GM23248 (cell line): ENCODE results near the gene ZBTB7C. TPM values are rescaled to one million over a fixed set of nuclear protein-coding genes. Genes with fewer than 3 reads are reported as not detected.

Source experiments
- DNase-seq: peaks from one replicate; pipeline ENCODE4 v3.0.0-alpha.2; 2015
- H2AFZ ChIP-seq: fragments of 200-600 bp; sonication (generic); 2 replicates; pipeline ENCODE4 v1.6.1; 2016; ENCODE audit warnings: antibody characterized with exemption
- H3F3A ChIP-seq: fragments of 200-600 bp; sonication (generic); 2 replicates; pipeline ENCODE4 v1.6.1; 2016; ENCODE audit warnings: mild to moderate bottlenecking, antibody characterized with exemption, mixed run types; ENCODE audit not compliant: insufficient read depth
- H3K27ac ChIP-seq: fragments of 200-600 bp; sonication (generic); 2 replicates; pipeline ENCODE4 v1.5.1; 2016; ENCODE audit warnings: mild to moderate bottlenecking
- H3K27me3 ChIP-seq: fragments of 200-600 bp; sonication (generic); replicated peaks from 2 replicates; pipeline ENCODE4 v1.6.1; 2016; ENCODE audit warnings: mild to moderate bottlenecking; ENCODE audit not compliant: insufficient read depth
- H3K36me3 ChIP-seq: fragments of 200-600 bp; sonication (generic); 2 replicates; pipeline ENCODE4 v1.6.1; 2016; ENCODE audit warnings: low read depth, mild to moderate bottlenecking
- H3K4me1 ChIP-seq: fragments of 200-600 bp; sonication (generic); 2 replicates; pipeline ENCODE4 v1.6.1; 2016; ENCODE audit warnings: mild to moderate bottlenecking; ENCODE audit not compliant: insufficient read depth
- H3K4me2 ChIP-seq: fragments of 200-600 bp; sonication (generic); one replicate; pipeline ENCODE4 v1.6.1; 2016; ENCODE audit warnings: mild to moderate bottlenecking; ENCODE audit not compliant: unreplicated experiment
- H3K4me3 ChIP-seq: fragments of 200-600 bp; sonication (generic); 2 replicates; pipeline ENCODE4 v1.5.1; 2016; ENCODE audit warnings: mild to moderate bottlenecking
- H3K79me2 ChIP-seq: fragments of 200-600 bp; sonication (generic); 2 replicates; pipeline ENCODE4 v1.6.1; 2016; ENCODE audit warnings: mild to moderate bottlenecking; ENCODE audit not compliant: insufficient read depth
- H3K9ac ChIP-seq: fragments of 200-600 bp; sonication (generic); 2 replicates; pipeline ENCODE4 v1.6.1; 2016; ENCODE audit warnings: mild to moderate bottlenecking
- H3K9me2 ChIP-seq: fragments of 200-600 bp; sonication (generic); 2 replicates; pipeline ENCODE4 v1.6.1; 2016; ENCODE audit warnings: mixed run types, mild to moderate bottlenecking, moderate library complexity; ENCODE audit not compliant: insufficient read depth
- H3K9me3 ChIP-seq: fragments of 200-600 bp; sonication (generic); one replicate; pipeline ENCODE4 v1.6.1; 2017; ENCODE audit warnings: low read depth
- H4K20me1 ChIP-seq: fragments of 200-600 bp; sonication (generic); 2 replicates; pipeline ENCODE4 v1.6.0; 2016; ENCODE audit not compliant: insufficient read depth
- EZH2 ChIP-seq: fragments of 200-600 bp; sonication (generic); IDR thresholded peaks from 2 replicates; pipeline ENCODE4 v1.6.1; 2018; ENCODE audit warnings: antibody characterized with exemption, mild to moderate bottlenecking; ENCODE audit not compliant: insufficient read depth, poor library complexity, severe bottlenecking
- EZH2phosphoT487 ChIP-seq: fragments of 200-600 bp; sonication (generic); IDR thresholded peaks from 2 replicates; pipeline ENCODE4 v1.6.1; 2018; ENCODE audit warnings: antibody characterized with exemption, moderate library complexity, mild to moderate bottlenecking, low read depth; ENCODE audit not compliant: insufficient read depth
- WGBS, 2 experiments: methylation state at CpG; one replicate each; pipeline ENCODE4 v1.1.6; 2015 to 2017; ENCODE audit warnings: low lambda C conversion rate in 2 of 2, low coverage in 1 of 2; ENCODE audit errors: missing lambda C conversion rate in 2 of 2; 5-methylcytosine and 5-hydroxymethylcytosine counted together
- in situ Hi-C: fragments of 300-500 bp; cut with MboI; formaldehyde crosslinking; loops from 2 replicates; pipeline ENCODE4 v1.15.0; 2020
- polyA plus RNA-seq: library from polyadenylated mRNA; unstranded; fragments of >200 nt; fragmentation: Nextera tagmentation; extraction: Ambion mirVana; gene quantifications from 2 replicates; pipeline ENCODE4 v1.2.1, GENCODE V29; 2016
- total RNA-seq: library from RNA; depleted of rRNA; stranded (reverse); fragments of >200 nt; shearing (Covaris generic); gene quantifications from 2 replicates; pipeline ENCODE4 v1.2.3, GENCODE V29; 2014

Gene ZBTB7C
- total and polyA plus RNA-seq, 2 experiments from 2014 or later = not detected

GRCh38 chr18:48404716-48405507 is 4.3 kb downstream of the ZBTB7C start:
- Histone ChIP-seq H3K79me2 (no peaks in the 10 kb centered on the region), H3K27me3 (peaks cover 30% of the 10 kb centered on the region), H3K4me3 (no peak overlapping the region), H3K4me1 (peaks cover 10% of the 10 kb centered on the region; the same call in 1 of the 2 replicates), H3K36me3 (no peaks in the 10 kb centered on the region), H3F3A (no peaks in the 10 kb centered on the region), H3K4me2 (peak overlapping the region; percentile 2), H4K20me1 (no peaks in the 10 kb centered on the region), H3K9me3 (no peaks in the 10 kb centered on the region), H3K9ac (no peak overlapping the region), H3K27ac (no peak overlapping the region), H3K9me2 (no peaks in the 10 kb centered on the region), H2AFZ (no peak overlapping the region)
- in situ Hi-C loops = no loop called here
- 31 to 32% methylated on average over 8 of the region's 8 CpGs for WGBS, 2 experiments
- peak; percentile 79 for DNase-seq
- no peak for TF ChIP-seq EZH2
- TF ChIP-seq EZH2phosphoT487 = no peak

- peaks cover 10% of the 10 kb centered on the region; the same call in 1 of the 2 replicates for H3K4me1 ChIP-seq
- in situ Hi-C loops = no loop called here
- peaks cover 37% of the 10 kb centered on the region for H3K27me3 ChIP-seq
- WGBS, 2 experiments = 0 to 5% methylated on average over 1 of the region's 1 CpG
- H3K9ac ChIP-seq = no peak overlapping the region
- H3K9me3 ChIP-seq = no peaks in the 10 kb centered on the region
- H3K36me3 ChIP-seq = no peaks in the 10 kb centered on the region
- H2AFZ ChIP-seq = no peak overlapping the region
- H3K27ac ChIP-seq = no peak overlapping the region
- H3F3A ChIP-seq = no peaks in the 10 kb centered on the region
- TF ChIP-seq EZH2 = no peak
- no peak for TF ChIP-seq EZH2phosphoT487
- H3K79me2 ChIP-seq = no peaks in the 10 kb centered on the region
- H3K9me2 ChIP-seq = no peaks in the 10 kb centered on the region
- no peaks in the 10 kb centered on the region for H4K20me1 ChIP-seq
- no peak overlapping the region for H3K4me3 ChIP-seq
- peak; percentile 31 for DNase-seq
- H3K4me2 ChIP-seq = no peak overlapping the region
These were observed 6.2 kb downstream of the ZBTB7C start for GRCh38 chr18:48402953-48403352.

DNA sequence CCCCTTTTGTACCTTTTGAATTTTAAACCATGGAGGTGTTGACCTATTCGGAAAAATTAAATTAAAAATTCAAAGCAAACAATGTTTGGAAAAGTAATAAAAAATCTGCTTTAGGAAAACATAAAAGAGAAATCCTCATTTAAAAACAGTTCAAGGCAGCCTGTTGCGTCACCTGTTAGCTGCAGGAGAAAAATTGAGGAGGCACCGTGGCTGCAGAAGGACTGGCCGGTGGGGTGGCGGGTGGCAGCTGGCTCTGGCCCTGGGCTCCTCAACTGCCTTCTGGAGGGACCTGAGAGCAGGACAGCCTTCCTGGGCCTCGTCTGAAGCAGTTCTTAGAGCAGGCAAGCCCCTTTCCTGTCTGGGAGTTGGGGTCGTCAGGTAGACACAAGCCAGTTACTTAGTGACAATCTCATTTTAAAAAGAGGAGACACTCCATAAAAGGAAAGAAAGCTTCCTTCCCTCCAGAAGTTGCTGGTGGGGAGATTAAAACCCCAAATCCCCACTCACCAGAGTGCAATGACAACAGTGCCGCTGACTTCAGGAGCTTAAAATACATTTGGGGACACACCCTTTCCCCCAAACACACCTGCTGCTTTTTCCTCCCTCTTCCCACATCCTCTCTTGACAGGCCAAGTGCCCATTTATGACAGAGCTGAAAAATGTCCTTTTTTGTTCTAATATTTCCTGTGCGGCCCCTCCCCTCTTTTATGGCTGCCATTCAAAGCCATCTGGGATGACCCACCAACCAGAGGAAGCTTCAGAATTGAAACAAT is 9.7 kb downstream of the ZBTB7C start:
- 71 to 79% methylated on average over 9 of the region's 9 CpGs for whole genome bisulfite sequencing, 2 experiments

GRCh38 chr18:48398074-48398473 is 11.1 kb downstream of the ZBTB7C start:
- Histone ChIP-seq H3K27ac (no peak overlapping the region), H3K4me2 (no peak overlapping the region), H3K9me3 (no peaks in the 10 kb centered on the region), H3K36me3 (no peaks in the 10 kb centered on the region), H3K4me3 (no peak overlapping the region), H3K9ac (no peak overlapping the region), H4K20me1 (no peaks in the 10 kb centered on the region), H3F3A (no peaks in the 10 kb centered on the region), H3K79me2 (no peaks in the 10 kb centered on the region), H3K9me2 (no peaks in the 10 kb centered on the region), H2AFZ (no peak overlapping the region), H3K4me1 (no peaks in the 10 kb centered on the region), H3K27me3 (peaks cover 47% of the 10 kb centered on the region)
- no peak for TF ChIP-seq EZH2phosphoT487
- TF ChIP-seq EZH2 = no peak
- 51 to 52% methylated on average over 4 of the region's 4 CpGs for WGBS, 2 experiments
- in situ Hi-C loops = no loop called here
- no peak for DNase-seq

More for the DNA sequence above, 9.7 kb downstream of the ZBTB7C start:
- Histone ChIP-seq H3K9ac (no peak overlapping the region), H3K4me1 (no peaks in the 10 kb centered on the region), H3K36me3 (no peaks in the 10 kb centered on the region), H3K9me2 (no peaks in the 10 kb centered on the region), H3K27me3 (peaks cover 33% of the 10 kb centered on the region), H3K4me2 (no peak overlapping the region), H3K27ac (no peak overlapping the region), H3K9me3 (no peaks in the 10 kb centered on the region), H4K20me1 (no peaks in the 10 kb centered on the region), H3F3A (no peaks in the 10 kb centered on the region), H3K4me3 (no peak overlapping the region), H2AFZ (no peak overlapping the region), H3K79me2 (no peaks in the 10 kb centered on the region)
- DNase-seq = no peak
- TF ChIP-seq EZH2phosphoT487 = no peak
- no peak for TF ChIP-seq EZH2
- in situ Hi-C loops = no loop called here
